Gastroesophageal sphincter (tissue), 3 donors: ENCODE results near the gene FHIP1A.

Experiments used
- EP300 ChIP-seq: sonication (generic); formaldehyde crosslinking; IDR thresholded peaks from one replicate; pipeline ENCODE4 v1.6.1; 2017; ENCODE audit warnings: antibody characterized with exemption, mild to moderate bottlenecking
- POLR2A ChIP-seq, 2 donors: fragments of 450-650 bp; IDR thresholded peaks; one replicate each; pipeline ENCODE4 v1.6.1; 2017; ENCODE audit warnings: antibody characterized with exemption in 2 of 2, mild to moderate bottlenecking in 2 of 2, moderate library complexity in 1 of 2
- POLR2AphosphoS5 ChIP-seq: sonication (generic); formaldehyde crosslinking; IDR thresholded peaks from one replicate; pipeline ENCODE4 v1.6.1; 2017; ENCODE audit warnings: antibody characterized with exemption
- TF ChIP-seq, protein P1 (sequence below), 4 experiments: fragments of 200-600 bp in 2 of 4; fragments of 450-650 bp in 2 of 4; sonication (generic) in 1 of 4; IDR thresholded peaks; one replicate each; pipeline ENCODE4 v1.5.1; 2017 to 2019; ENCODE audit warnings: antibody characterized with exemption in 4 of 4, mild to moderate bottlenecking in 2 of 4, moderate library complexity in 2 of 4

DNA sequence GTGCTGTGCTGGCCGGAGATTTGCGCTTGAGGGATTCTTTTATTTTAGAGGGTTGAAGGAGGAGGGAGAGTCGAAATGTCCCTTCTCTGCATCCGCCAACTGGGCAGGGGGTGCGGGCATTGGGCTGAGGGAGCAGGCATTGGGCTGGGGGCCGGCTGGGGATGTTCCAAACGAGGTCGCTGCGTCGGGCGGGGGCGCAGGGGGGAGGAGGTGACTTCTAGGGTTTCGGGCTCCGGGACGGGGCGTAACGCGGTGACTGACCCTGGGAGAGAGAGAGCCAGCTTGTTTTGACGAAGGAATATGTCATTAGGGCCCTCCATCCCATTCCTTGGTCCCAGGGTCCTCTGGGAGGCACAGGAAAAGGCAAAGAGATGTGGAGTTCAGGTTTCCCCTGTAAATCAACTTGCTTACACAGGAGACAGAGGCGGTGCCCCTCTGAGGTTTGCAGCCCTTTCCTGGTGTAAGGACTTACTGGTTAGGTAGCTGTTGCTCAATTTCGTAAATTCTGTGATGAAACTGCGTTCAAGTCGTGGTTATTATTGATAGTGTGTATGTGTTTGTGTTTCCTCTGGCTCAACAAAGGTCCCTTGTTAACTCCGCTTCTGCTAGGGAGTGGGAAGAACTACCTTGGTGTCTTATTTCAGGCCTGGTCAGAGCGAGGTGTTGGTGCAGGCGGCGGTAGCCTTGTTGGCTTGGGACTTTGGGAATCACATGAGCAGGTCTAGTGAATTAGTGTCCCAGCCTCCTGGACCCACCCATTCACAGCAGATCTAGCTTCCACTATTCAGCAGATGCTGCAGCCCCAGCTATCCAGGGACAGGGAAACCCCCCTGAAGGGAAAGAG is 716 bp downstream of the FHIP1A start:
- TF ChIP-seq, protein P1, sequence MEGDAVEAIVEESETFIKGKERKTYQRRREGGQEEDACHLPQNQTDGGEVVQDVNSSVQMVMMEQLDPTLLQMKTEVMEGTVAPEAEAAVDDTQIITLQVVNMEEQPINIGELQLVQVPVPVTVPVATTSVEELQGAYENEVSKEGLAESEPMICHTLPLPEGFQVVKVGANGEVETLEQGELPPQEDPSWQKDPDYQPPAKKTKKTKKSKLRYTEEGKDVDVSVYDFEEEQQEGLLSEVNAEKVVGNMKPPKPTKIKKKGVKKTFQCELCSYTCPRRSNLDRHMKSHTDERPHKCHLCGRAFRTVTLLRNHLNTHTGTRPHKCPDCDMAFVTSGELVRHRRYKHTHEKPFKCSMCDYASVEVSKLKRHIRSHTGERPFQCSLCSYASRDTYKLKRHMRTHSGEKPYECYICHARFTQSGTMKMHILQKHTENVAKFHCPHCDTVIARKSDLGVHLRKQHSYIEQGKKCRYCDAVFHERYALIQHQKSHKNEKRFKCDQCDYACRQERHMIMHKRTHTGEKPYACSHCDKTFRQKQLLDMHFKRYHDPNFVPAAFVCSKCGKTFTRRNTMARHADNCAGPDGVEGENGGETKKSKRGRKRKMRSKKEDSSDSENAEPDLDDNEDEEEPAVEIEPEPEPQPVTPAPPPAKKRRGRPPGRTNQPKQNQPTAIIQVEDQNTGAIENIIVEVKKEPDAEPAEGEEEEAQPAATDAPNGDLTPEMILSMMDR (IDR thresholded peaks at IDR 0.05): no peak
- TF ChIP-seq EP300 (no peak), POLR2A (IDR thresholded peaks at IDR 0.05) (no peak), POLR2AphosphoS5 (no peak)
